ENCODE results near the gene ZBTB18. TPM values are rescaled to one million over a fixed set of nuclear protein-coding genes. Genes with fewer than 3 reads are reported as not detected.
"Not testable (repeated sequence)": the region's sequence is repeated elsewhere in the genome, so short reads cannot be mapped to it uniquely, and the experiment has no call there.

The ZBTB18 gene
- total RNA-seq, 1 donor from 2014 or later, result 41.6 TPM

DNA sequence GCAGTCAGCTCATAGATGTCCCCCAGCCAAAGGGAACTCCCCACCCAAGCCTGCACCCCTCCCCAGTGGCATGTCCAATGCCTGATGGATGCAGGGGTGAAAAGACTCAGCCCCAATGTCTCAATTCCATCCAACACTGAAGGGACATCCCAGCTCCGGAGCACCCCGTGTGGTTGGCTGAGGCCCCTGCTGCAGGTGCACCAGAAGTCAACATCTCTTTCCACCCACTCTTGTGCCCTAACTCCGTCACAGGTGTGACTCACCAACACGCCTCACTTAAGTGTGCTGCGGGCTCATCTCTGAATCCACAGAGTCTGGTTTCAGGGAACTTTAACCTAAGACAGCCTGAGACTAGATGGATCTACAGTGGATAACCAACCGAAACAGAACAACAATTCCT is 40.9 kb upstream of the ZBTB18 start:
- no peak overlapping the region for H3K4me3 Mint-ChIP-seq
- no peak for DNase-seq (ENCODE audit: low spot score in 2 of 2, unreplicated experiment in 2 of 2)
- no peaks in the 10 kb centered on the region for H3K36me3 Mint-ChIP-seq
- peaks cover 6% of the 10 kb centered on the region for H3K4me1 Mint-ChIP-seq
- no peak overlapping the region for H3K27ac Mint-ChIP-seq
- TF ChIP-seq, protein P1, sequence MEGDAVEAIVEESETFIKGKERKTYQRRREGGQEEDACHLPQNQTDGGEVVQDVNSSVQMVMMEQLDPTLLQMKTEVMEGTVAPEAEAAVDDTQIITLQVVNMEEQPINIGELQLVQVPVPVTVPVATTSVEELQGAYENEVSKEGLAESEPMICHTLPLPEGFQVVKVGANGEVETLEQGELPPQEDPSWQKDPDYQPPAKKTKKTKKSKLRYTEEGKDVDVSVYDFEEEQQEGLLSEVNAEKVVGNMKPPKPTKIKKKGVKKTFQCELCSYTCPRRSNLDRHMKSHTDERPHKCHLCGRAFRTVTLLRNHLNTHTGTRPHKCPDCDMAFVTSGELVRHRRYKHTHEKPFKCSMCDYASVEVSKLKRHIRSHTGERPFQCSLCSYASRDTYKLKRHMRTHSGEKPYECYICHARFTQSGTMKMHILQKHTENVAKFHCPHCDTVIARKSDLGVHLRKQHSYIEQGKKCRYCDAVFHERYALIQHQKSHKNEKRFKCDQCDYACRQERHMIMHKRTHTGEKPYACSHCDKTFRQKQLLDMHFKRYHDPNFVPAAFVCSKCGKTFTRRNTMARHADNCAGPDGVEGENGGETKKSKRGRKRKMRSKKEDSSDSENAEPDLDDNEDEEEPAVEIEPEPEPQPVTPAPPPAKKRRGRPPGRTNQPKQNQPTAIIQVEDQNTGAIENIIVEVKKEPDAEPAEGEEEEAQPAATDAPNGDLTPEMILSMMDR (IDR thresholded peaks at IDR 0.05; ENCODE audit: unreplicated experiment), result no peak
- peaks cover 6% of the 10 kb centered on the region for H3K27me3 Mint-ChIP-seq (ENCODE audit: low read depth)
- no peaks in the 10 kb centered on the region for H3K9me3 Mint-ChIP-seq

DNA sequence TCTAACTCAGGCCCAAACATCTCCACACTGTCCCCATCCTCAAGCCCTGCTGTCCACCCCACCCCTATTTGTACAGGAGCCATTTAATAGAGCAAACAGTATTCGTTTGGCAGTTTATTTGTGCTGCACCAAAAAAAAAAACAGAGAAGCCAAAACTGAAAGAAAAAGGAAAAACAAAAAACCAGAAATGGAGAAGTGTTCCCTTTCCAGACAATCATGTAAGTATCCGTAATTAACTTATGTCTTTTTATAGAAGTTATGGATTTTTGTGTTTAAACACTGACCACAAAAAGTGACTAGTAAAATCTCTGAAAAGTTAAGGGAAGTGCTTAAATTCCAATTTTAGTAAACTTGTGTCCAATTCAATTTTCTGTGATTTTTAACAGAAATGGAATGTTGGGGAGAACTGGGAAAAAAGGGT is 40.4 kb upstream of the ZBTB18 start:
- no peak overlapping the region for H3K27ac Mint-ChIP-seq
- no peaks in the 10 kb centered on the region for H3K9me3 Mint-ChIP-seq

DNA sequence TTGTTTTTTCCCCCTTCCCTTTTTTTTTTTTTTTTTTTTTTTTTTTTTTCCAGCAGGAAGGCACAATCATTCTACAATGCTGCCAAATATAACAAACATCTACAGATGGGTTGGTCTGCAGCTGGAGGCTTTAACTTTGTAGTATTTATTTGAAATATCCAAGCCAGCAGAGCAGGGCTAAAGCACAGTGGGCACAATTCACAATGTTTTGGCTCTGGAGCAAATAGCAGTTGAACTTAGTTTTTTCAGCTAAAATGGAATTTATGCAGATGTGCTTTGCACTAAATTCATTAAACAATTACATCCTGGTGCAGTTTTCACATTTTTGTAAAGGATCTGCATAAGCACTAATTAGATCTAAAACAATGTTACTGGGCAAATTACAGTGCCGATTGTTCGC is 39.8 kb upstream of the ZBTB18 start:
- no peak for DNase-seq (ENCODE audit: low spot score in 2 of 2, unreplicated experiment in 2 of 2)
- TF ChIP-seq, protein P1 (IDR thresholded peaks at IDR 0.05; ENCODE audit: unreplicated experiment), result no peak
- no peaks in the 10 kb centered on the region for H3K36me3 Mint-ChIP-seq
- H3K9me3 Mint-ChIP-seq, result no peaks in the 10 kb centered on the region
- H3K4me3 Mint-ChIP-seq, result no peak overlapping the region
- H3K4me1 Mint-ChIP-seq, result peaks cover 6% of the 10 kb centered on the region
- H3K27ac Mint-ChIP-seq, result no peak overlapping the region
- H3K27me3 Mint-ChIP-seq (ENCODE audit: low read depth), result peaks cover 6% of the 10 kb centered on the region

More for the DNA sequence above, 40.4 kb upstream of the ZBTB18 start:
- DNase-seq (ENCODE audit: low spot score in 2 of 2, unreplicated experiment in 2 of 2), result no peak
- Mint-ChIP-seq H3K4me3 (no peak overlapping the region), H3K36me3 (no peaks in the 10 kb centered on the region), H3K27me3 (ENCODE audit: low read depth) (peaks cover 6% of the 10 kb centered on the region), H3K4me1 (peaks cover 6% of the 10 kb centered on the region)
- TF ChIP-seq, protein P1 (IDR thresholded peaks at IDR 0.05; ENCODE audit: unreplicated experiment), result no peak

DNA sequence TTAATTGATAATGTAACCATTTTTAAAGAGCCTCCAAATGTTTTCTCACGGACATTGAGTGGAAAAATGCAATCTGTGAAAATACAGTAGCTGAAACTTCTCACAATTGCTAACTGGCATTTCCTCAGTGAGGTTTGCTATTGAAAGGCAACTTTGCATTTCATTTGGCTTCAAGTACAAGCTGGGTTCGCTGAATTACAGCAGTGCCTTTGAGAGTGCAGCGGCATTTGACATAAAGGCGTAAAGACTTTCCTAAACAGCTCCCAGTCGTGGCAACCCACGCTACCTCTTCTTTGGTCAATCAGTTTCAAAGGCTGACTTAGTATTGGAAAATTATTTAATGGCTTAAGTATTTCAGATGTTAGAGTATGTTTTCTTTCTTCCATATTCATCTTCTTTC is 39.3 kb upstream of the ZBTB18 start:
- H3K4me1 Mint-ChIP-seq, result peaks cover 6% of the 10 kb centered on the region
- DNase-seq (ENCODE audit: low spot score in 2 of 2, unreplicated experiment in 2 of 2), result no peak
- H3K9me3 Mint-ChIP-seq, result no peaks in the 10 kb centered on the region
- TF ChIP-seq, protein P1 (IDR thresholded peaks at IDR 0.05; ENCODE audit: unreplicated experiment), result no peak
- no peak overlapping the region for H3K4me3 Mint-ChIP-seq
- H3K27ac Mint-ChIP-seq, result no peak overlapping the region
- H3K27me3 Mint-ChIP-seq (ENCODE audit: low read depth), result peaks cover 6% of the 10 kb centered on the region
- H3K36me3 Mint-ChIP-seq, result no peaks in the 10 kb centered on the region

DNA sequence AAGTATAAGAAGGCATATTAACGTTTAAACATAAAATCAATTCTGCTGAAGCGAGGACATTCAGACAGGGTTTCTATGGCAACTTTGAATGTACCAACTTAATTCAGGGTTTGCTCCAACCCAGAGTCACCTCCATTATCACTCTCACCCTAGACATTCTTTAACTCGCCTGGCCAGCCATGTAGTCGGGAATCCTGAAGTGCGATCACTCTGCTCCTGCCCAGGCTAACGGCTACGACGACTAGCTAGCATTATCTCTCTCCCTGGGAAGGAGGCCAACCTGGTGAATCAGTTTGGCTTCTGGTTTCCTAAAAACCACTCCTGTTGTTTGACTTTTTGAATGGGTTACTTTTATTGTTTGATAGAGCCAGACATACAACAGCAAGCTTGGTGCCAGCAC is 38.9 kb upstream of the ZBTB18 start:
- Mint-ChIP-seq H3K27ac (no peak overlapping the region), H3K4me1 (peaks cover 6% of the 10 kb centered on the region), H3K4me3 (no peak overlapping the region), H3K27me3 (ENCODE audit: low read depth) (peaks cover 6% of the 10 kb centered on the region), H3K9me3 (no peaks in the 10 kb centered on the region), H3K36me3 (no peaks in the 10 kb centered on the region)
- TF ChIP-seq, protein P1 (IDR thresholded peaks at IDR 0.05; ENCODE audit: unreplicated experiment), result no peak
- DNase-seq (ENCODE audit: low spot score in 2 of 2, unreplicated experiment in 2 of 2), result no peak

DNA sequence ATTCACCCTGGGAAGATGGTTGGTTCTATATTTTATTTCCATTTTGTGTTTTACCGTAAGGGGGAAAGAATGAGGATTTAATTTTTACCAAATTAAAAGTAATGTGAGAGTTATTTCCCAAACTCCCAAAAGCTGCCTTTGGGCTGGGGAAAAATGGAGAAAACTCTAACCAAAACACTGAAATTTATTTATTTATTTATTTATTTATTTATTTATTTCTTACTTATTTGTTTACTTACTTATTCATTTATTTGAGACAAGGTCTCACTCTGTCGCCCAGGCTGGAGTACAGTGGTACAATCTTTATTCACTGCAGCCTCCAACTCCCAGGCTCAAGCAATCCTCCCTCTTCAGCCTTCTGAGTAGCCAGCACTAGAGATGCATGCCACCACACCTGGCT is 38.0 kb upstream of the ZBTB18 start:
- no peak for DNase-seq (ENCODE audit: low spot score in 2 of 2, unreplicated experiment in 2 of 2)
- TF ChIP-seq, protein P1 (IDR thresholded peaks at IDR 0.05; ENCODE audit: unreplicated experiment), result no peak
- H3K9me3 Mint-ChIP-seq, result no peaks in the 10 kb centered on the region
- no peak overlapping the region for H3K27ac Mint-ChIP-seq
- peaks cover 6% of the 10 kb centered on the region for H3K27me3 Mint-ChIP-seq (ENCODE audit: low read depth)
- H3K36me3 Mint-ChIP-seq, result no peaks in the 10 kb centered on the region
- H3K4me3 Mint-ChIP-seq, result no peak overlapping the region
- H3K4me1 Mint-ChIP-seq, result peaks cover 6% of the 10 kb centered on the region

DNA sequence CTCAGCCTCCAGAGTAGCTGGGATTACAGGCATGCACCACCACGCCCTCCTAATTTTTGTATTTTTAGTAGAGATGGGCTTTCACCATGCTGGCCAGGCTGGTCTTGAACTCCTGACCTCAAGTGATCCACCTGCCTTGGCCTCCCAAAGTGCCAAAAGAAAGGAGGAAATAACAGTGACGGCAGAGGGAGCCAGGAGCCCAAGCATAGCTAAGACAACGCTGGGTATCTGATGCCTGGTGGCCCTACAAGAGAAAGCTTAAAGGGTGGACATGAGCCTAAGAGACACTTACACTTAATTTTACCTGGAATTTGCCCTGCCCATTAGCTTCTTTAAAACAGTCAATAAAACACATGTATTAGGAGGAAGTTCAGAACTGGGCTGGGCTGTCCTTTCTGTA is 36.2 kb upstream of the ZBTB18 start:
- DNase-seq (ENCODE audit: low spot score in 2 of 2, unreplicated experiment in 2 of 2); H3K4me3 Mint-ChIP-seq; H3K27ac Mint-ChIP-seq; H3K4me1 Mint-ChIP-seq; H3K27me3 Mint-ChIP-seq (ENCODE audit: low read depth); H3K9me3 Mint-ChIP-seq; H3K36me3 Mint-ChIP-seq: not testable (repeated sequence)

All from mesothelial cell of epicardium (in vitro differentiated cells).